PC-3 (cell line): ENCODE results near the gene SYT14.

Source experiments
- CTCF ChIP-seq: fragments of 300-600 bp; sonication (generic); conservative IDR thresholded peaks from 2 replicates; pipeline ENCODE4 v1.5.1; 2017; ENCODE audit warnings: antibody characterized with exemption, low read depth, mild to moderate bottlenecking, low read length
- EZH2phosphoT487 ChIP-seq: fragments of 300-600 bp; sonication (generic); IDR thresholded peaks from 2 replicates; pipeline ENCODE4 v1.6.1; 2018; ENCODE audit warnings: mild to moderate bottlenecking, antibody characterized with exemption, low read length, borderline replicate concordance

DNA sequence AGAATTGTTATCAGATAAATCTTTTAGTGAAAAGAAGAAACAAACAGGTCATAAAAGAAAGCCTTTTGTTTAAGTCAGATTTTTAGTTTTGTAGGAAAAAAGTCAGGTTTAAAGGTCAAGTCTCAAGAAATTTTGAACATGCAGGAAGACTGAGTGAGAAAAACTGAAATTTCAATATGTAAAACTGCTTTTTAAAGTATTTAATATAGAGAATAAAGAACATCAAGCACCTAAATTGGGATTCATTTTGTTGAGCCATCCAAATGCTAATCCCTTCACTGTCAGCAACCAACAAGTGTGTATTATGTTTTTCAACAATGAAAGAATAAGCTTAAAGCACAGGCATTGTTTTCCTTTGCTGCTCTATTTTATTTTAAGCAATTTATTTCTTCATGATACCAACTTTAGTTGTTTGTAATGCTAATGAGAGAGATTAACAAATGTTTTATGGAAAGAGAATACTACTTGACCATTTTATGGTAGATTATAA, 179.7 kb downstream of the SYT14 start:
- no peak for TF ChIP-seq CTCF
- TF ChIP-seq EZH2phosphoT487, result no peak
